Measurements from ENCODE around the gene SLC39A2. TPM values are rescaled to one million over a fixed set of nuclear protein-coding genes. Genes with fewer than 3 reads are reported as not detected.
"Not testable (repeated sequence)": the region's sequence is repeated elsewhere in the genome, so short reads cannot be mapped to it uniquely, and the experiment has no call there.

The SLC39A2 gene, protein sequence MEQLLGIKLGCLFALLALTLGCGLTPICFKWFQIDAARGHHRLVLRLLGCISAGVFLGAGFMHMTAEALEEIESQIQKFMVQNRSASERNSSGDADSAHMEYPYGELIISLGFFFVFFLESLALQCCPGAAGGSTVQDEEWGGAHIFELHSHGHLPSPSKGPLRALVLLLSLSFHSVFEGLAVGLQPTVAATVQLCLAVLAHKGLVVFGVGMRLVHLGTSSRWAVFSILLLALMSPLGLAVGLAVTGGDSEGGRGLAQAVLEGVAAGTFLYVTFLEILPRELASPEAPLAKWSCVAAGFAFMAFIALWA
- total RNA-seq (2021; ENCODE audit: unreplicated experiment) (not detected), Bru-seq, nascent RNA (percentile 18 among the genes with signal in this experiment), BruChase-seq, experiment 1, labeled RNA remaining after a 6-hour chase (percentile 15 among the genes with signal in this experiment), BruChase-seq, experiment 2, labeled RNA remaining after a 2-hour chase (percentile 15 among the genes with signal in this experiment)
- not detected in 2 replicates for polyA plus RNA-seq (2012)
- long read RNA-seq, result 0 reads

DNA sequence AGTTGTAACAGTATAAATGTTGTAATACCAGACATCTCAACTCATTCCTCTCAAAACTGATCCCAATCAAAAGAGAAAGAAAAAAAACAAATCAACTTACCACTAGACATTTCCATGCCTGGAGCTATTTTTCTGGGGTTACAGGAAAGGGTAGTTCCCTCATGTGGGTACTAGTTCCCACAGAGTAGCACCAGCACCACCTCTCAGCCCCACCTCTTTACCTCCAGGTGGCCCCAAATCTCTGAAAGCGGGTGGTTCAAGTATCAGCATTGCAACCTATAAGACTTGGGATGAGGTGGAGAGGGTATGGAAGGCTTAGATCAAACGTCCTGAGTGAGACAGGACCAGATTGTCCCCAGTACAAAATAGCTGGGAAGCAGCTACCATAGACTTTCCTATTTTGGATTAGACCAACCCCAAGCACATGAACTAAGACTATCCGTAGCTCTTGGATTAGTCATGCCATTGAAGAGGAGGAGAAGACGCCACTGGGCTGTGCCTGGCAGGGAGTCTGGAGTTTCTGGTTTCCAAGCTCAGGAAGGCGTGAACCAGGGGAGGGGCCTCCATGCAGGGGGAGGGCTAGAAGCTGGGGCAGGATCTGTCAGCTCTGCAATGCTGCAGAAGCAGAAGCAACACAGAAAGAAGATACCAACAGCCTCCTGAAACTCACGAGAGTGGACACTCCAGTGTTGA lies at the start of gene SLC39A2:
Gene SLC39A2 (plus strand): TSS at position 620 of the 693 bp plus-strand sequence. CDS start 154 bp downstream, outside the sequence.
- TF ChIP-seq EZH2 (IDR thresholded peaks at IDR 0.05) (no peak), CEBPB (IDR thresholded peaks at IDR 0.05; ENCODE audit: low read depth) (no peak), ELF1 (IDR thresholded peaks at IDR 0.05; ENCODE audit: borderline replicate concordance, low read depth) (no peak), POLR2AphosphoS5 (IDR thresholded peaks at IDR 0.05; ENCODE audit: low read depth, low read length) (no peak), TCF7L2 (IDR thresholded peaks at IDR 0.05; ENCODE audit: borderline replicate concordance, extremely low read depth, insufficient read depth, insufficient read length) (no peak), SP1 (IDR thresholded peaks at IDR 0.05; ENCODE audit: low read depth) (no peak)
- TF ChIP-seq, protein P1, sequence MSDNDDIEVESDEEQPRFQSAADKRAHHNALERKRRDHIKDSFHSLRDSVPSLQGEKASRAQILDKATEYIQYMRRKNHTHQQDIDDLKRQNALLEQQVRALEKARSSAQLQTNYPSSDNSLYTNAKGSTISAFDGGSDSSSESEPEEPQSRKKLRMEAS (IDR thresholded peaks at IDR 0.05), result no peak
- H3K4me3 ChIP-seq (replicated peaks in 1 of 2; ENCODE audit: low read depth in 1 of 2, low read length in 2 of 2), result 0 out of 4 replicates have a peak within 1 kb of the TSS, but pooled peaks of 1 of the 2 experiments have one; percentile 7
- no peak within 1 kb of the TSS for H2AFZ ChIP-seq (ENCODE audit: low read depth, low read length, poor library complexity, severe bottlenecking)
- POLR2A ChIA-PET, result interaction anchor here (0.8 to 1.3 kb wide), 2 partner anchors 9 to 28 kb away, joined by 3 to 4 read pairs; no protein-coding TSS in a partner anchor
- peaks cover 7 to 13% of the 10 kb centered on the region in 2 experiments; a peak in 3 of 4 replicates for H3K4me1 ChIP-seq (ENCODE audit: control insufficient read depth in 1 of 2, insufficient read depth in 2 of 2, low read length in 2 of 2)
- intact Hi-C loops (cut with micrococcal nuclease), result no loop called here
- H3K36me3 ChIP-seq (ENCODE audit: control insufficient read depth in 1 of 2, insufficient read depth in 2 of 2, low read length in 2 of 2), result peaks cover 17 to 29% of the 10 kb centered on the region in 2 experiments; a peak in 3 of 4 replicates
- ATAC-seq, result peak; percentile 96
- RAD21 ChIA-PET (ENCODE audit: low non-redundant PET in 1 of 2, low total read pairs in 2 of 2, uncharacterized antibody in 2 of 2, unreplicated experiment in 2 of 2), result no interaction called here
- BruUV-seq (replicated peaks), result no TSS peak
- no peak within 1 kb of the TSS for H3K27ac ChIP-seq (ENCODE audit: low read depth, low read length)
- no peaks in the 10 kb centered on the region for H3K79me2 ChIP-seq (ENCODE audit: insufficient read depth, low read length)
- H3K9me2 ChIP-seq (ENCODE audit: insufficient read depth), result no peaks in the 10 kb centered on the region
- H3K9ac ChIP-seq (ENCODE audit: low read length), result no peak within 1 kb of the TSS
- H3K4me2 ChIP-seq (ENCODE audit: low read length), result peak within 1 kb of the TSS; percentile 61
- DNase-seq (ENCODE audit: low read depth, low spot score), result peak; percentile 33
- H4K20me1 ChIP-seq (ENCODE audit: insufficient read depth), result no peaks in the 10 kb centered on the region
- H3K9me3 ChIP-seq (ENCODE audit: control insufficient read depth in 1 of 2, insufficient read depth in 1 of 2, low read depth in 1 of 2, low read length in 2 of 2), result no peaks in the 10 kb centered on the region
- H3K27me3 ChIP-seq (ENCODE audit: insufficient read depth, low read length), result no peaks in the 10 kb centered on the region
- CTCF ChIA-PET, result interaction anchor here (1.5 to 3.1 kb wide), 5 partner anchors 16 to 141 kb away, joined by 4 to 19 read pairs (median 7); no protein-coding TSS in a partner anchor

DNA sequence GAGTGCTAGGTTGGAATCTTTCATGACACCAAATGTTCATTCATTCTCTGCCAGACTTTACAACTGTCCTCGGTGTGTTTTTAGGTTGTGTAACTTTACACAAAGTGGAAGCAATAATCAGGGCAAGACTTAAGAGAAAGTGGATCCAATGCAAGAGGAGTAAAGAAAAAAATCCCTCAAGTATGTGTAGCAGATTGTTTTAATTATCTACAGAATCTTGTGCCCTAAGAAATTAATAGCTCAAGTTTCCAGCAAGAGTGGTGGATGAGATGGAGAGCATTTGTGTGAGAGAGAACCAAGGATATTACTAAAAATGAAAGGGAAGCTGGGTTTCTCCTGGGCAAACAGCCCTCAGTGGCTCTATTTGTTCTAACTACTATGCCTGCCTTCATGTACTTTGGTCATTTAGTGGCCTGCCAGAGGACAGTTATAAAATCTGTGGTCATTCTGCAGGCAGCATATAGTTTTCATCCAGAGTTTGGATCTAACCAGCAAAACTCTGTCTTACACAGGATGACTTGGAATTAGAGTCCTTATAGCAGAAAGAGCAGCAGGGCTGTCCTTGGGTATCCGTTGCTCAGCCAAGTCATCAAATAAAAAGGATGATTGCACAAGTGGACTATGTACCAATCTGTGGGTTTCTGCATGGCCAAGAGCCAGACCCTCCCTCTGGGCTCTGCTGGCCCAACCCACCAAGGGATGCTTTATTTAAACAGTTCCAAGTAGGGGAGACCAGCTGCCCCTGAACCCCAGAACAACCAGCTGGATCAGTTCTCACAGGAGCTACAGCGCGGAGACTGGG lies 44.2 kb upstream of the SLC39A2 start, which contains the start of gene RNASE2:
Gene RNASE2 (plus strand): TSS at position 752 of the 802 bp plus-strand sequence. CDS start 285 bp downstream, outside the sequence.
- BruUV-seq (replicated peaks); H3K9me2 ChIP-seq (ENCODE audit: insufficient read depth); H3K9ac ChIP-seq (ENCODE audit: low read length); H4K20me1 ChIP-seq (ENCODE audit: insufficient read depth); H2AFZ ChIP-seq (ENCODE audit: low read depth, low read length, poor library complexity, severe bottlenecking); CTCF ChIA-PET; H3K9me3 ChIP-seq (ENCODE audit: control insufficient read depth in 1 of 2, insufficient read depth in 1 of 2, low read depth in 1 of 2, low read length in 2 of 2); H3K4me1 ChIP-seq (ENCODE audit: control insufficient read depth in 1 of 2, insufficient read depth in 2 of 2, low read length in 2 of 2); ATAC-seq; POLR2A ChIA-PET; RAD21 ChIA-PET (ENCODE audit: low non-redundant PET in 1 of 2, low total read pairs in 2 of 2, uncharacterized antibody in 2 of 2, unreplicated experiment in 2 of 2); H3K4me3 ChIP-seq (replicated peaks in 1 of 2; ENCODE audit: low read depth in 1 of 2, low read length in 2 of 2); H3K27ac ChIP-seq (ENCODE audit: low read depth, low read length); intact Hi-C loops (cut with micrococcal nuclease); H3K4me2 ChIP-seq (ENCODE audit: low read length); H3K79me2 ChIP-seq (ENCODE audit: insufficient read depth, low read length); H3K36me3 ChIP-seq (ENCODE audit: control insufficient read depth in 1 of 2, insufficient read depth in 2 of 2, low read length in 2 of 2); DNase-seq (ENCODE audit: low read depth, low spot score): not testable (repeated sequence)
- H3K27me3 ChIP-seq (ENCODE audit: insufficient read depth, low read length), result peaks cover 19% of the 10 kb centered on the region

DNA sequence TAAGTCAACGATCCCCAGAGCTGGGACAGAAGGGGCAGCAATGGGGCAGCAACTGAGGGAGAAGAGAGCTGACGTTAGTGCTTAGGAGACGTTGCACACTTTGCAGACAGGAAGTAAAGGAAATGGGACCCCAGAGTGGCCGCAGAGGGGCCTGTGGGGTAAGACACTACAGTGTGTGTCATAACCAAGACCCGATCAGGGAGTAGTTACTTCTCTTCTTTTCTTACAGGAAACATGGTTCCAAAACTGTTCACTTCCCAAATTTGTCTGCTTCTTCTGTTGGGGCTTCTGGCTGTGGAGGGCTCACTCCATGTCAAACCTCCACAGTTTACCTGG lies 43.6 kb upstream of the SLC39A2 start:
- BruUV-seq (replicated peaks); ATAC-seq; CTCF ChIA-PET: not testable (repeated sequence)

More for the DNA sequence above, 43.6 kb upstream of the SLC39A2 start:
- H4K20me1 ChIP-seq (ENCODE audit: insufficient read depth); H3K9me2 ChIP-seq (ENCODE audit: insufficient read depth); H3K4me1 ChIP-seq (ENCODE audit: control insufficient read depth in 1 of 2, insufficient read depth in 2 of 2, low read length in 2 of 2); H3K9me3 ChIP-seq (ENCODE audit: control insufficient read depth in 1 of 2, insufficient read depth in 1 of 2, low read depth in 1 of 2, low read length in 2 of 2); H3K4me2 ChIP-seq (ENCODE audit: low read length); DNase-seq (ENCODE audit: low read depth, low spot score); H3K4me3 ChIP-seq (replicated peaks in 1 of 2; ENCODE audit: low read depth in 1 of 2, low read length in 2 of 2); H3K27ac ChIP-seq (ENCODE audit: low read depth, low read length); H3K36me3 ChIP-seq (ENCODE audit: control insufficient read depth in 1 of 2, insufficient read depth in 2 of 2, low read length in 2 of 2); H3K79me2 ChIP-seq (ENCODE audit: insufficient read depth, low read length); POLR2A ChIA-PET; RAD21 ChIA-PET (ENCODE audit: low non-redundant PET in 1 of 2, low total read pairs in 2 of 2, uncharacterized antibody in 2 of 2, unreplicated experiment in 2 of 2); intact Hi-C loops (cut with micrococcal nuclease); H2AFZ ChIP-seq (ENCODE audit: low read depth, low read length, poor library complexity, severe bottlenecking); H3K9ac ChIP-seq (ENCODE audit: low read length): not testable (repeated sequence)
- H3K27me3 ChIP-seq (ENCODE audit: insufficient read depth, low read length), result peaks cover 19% of the 10 kb centered on the region
